HG03280 (cell line): ENCODE results near the gene HPCAL4.
A peak's percentile ranks its signal among the peaks of the same experiment; 100 is the strongest.

Source experiments
- ATAC-seq: cut with Tn5 transposase; IDR thresholded peaks from one replicate; pipeline ENCODE4 v1.9.1; 2021; ENCODE audit warnings: mild to moderate bottlenecking, moderate library complexity; ENCODE audit not compliant: unreplicated experiment

The HPCAL4 gene

GRCh38 chr1:39678889-39679288, 12.3 kb downstream of the HPCAL4 start:
- no peak for ATAC-seq

- no peak for ATAC-seq
These were observed 13.6 kb downstream of the HPCAL4 start for GRCh38 chr1:39677645-39678044.

GRCh38 chr1:39676948-39677548, 14.2 kb downstream of the HPCAL4 start:
- no peak for ATAC-seq

DNA sequence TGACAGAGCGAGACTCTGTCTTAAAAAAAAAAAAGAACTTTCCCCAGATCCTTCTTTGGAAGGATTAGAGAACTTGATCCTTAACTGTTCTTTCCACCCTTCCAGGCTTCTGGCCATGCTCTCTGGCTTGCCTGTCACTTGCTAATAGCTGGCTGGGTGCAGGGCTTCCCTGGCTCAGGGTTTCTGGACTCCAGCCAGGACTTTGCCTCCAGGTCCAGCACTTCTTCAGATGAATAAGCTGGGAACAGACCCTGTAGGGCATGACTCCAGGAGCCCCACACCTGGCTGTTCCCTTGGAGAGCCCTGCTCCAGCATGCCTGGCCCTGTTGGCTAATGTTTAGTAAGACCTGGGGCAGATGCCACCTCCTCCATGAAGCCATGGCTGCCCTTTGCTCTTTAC, 16.0 kb downstream of the HPCAL4 start:
- ATAC-seq: no peak

GRCh38 chr1:39673215-39673614, 18.0 kb downstream of the HPCAL4 start:
- ATAC-seq: no peak

DNA sequence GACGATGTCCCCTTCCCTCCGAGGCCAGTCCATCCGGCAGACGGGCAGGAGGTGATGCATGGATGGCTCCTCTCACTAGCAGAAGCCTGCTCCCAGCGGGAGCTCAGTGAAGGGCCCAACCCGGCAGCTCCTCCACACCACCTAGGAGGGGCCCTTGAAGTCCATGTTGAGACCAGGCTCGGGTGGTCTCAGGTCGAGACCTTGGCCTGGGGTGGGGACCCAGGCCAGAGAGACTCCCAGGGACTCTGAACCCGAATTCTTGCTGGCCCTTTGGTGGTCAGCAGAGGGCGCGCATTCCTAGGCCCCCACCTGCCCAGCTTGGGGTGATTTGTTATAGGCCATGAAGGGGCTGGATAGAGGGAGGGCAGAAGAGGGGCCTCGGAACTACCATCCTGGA, 18.7 kb downstream of the HPCAL4 start:
- no peak for ATAC-seq

DNA sequence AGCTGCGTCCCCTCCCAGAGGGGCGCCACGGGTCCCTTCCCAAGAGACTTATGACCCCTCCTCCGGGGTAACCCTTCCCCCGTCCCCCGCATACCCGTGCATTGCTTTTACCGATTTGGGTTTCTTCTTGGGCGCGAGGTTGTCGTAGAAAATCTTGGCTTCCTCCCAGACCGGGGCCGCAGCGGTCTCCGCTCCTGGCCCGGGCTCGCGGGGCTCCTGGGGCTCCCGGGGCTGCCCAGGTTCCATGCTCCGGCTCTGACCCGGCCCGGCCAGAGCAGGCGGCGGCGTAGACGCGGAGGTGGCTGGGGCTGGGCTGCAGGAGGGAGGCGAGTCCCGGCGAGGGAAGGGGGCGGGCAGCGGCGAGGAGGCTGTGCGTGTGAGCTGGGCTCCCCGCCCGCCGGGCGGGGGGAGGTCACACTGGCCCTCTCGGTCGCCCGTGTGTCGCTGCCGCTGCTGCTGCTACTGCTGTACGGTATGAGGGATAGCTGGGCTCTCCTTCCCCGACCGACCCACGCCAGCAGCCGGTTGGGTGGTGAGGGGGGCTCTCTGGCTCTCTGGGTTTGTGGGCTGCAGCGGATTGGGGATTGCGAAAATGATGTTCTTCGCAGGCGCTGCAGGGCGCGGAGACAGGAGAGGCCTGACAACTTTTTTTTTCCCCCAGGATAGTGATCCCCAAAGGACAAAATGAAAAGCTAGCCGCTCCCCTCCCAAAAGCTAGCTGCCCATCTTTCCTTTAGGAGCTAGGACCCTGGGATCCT, 19.3 kb downstream of the HPCAL4 start, which contains the start of gene NT5C1A:
NT5C1A (minus strand) TSS at position 315 of the 758 bp plus-strand sequence; CDS start at position 246, 69 bp downstream.
- ATAC-seq: no peak

GRCh38 chr1:39671433-39671792, 19.8 kb downstream of the HPCAL4 start:
- ATAC-seq: no peak

DNA sequence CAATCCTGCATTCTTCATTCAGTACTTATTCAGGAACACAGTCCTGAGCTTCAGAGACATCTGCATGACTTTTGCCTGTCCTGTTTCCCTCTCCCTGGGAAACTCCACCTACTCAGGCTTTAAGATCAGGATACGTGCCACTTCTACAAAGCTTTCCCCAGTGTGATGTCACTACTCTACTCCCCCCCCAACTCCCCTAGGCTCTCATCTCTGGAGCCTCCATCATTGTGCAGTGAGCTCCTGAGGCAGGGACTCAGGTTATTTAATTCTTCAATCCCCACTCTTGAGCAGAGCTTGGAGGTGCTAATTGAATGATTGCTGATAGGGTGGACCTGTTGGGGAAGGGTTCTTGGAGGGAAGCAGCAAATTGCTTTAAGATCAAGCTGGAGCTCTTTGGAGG, 20.5 kb downstream of the HPCAL4 start:
- no peak for ATAC-seq

GRCh38 chr1:39668894-39669293, 22.3 kb downstream of the HPCAL4 start:
- no peak for ATAC-seq

GRCh38 chr1:39668111-39668510, 23.1 kb downstream of the HPCAL4 start:
- no peak for ATAC-seq

GRCh38 chr1:39666772-39667171, 24.5 kb downstream of the HPCAL4 start:
- ATAC-seq: peak; percentile 80

DNA sequence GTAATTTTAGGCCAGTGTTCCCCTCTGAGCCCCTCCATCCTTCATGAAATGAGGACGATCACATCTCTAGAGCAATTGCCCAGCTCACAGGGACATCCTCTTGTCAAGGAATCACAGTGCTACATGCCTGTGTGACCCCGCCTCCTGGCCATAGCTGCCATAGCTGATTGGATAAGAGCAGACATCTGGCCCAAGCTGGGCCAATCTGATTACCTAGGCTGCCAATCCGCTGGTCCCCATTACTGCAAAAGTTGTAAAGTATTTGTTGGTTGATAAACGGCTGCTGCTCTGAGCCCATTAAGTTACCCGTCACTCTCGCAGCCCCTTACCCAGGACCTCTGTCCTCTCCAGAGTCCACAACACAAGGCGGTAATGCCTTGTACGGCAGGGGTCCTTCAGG, 27.7 kb downstream of the HPCAL4 start:
- no peak for ATAC-seq

DNA sequence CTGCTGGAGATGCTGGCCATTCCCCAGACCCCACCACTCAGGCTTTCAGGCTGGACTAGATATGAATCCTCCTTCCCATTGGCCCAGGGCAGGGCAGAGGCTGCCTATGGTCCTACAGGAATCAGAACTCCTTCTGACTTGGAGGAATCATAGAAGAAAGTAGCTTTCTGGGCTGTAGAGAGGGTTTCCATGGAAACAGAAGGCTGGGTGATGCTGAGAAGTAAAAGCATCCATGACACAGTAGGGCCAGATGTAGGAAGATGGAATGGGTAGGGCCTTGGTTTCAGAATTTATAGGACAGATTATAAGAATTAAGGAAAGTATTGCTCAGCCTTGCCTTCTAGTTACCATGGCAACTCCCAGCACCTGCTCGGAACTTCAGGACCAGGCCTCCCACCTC, 28.4 kb downstream of the HPCAL4 start:
- no peak for ATAC-seq

- no peak for ATAC-seq
These were observed 31.7 kb downstream of the HPCAL4 start for GRCh38 chr1:39659538-39659937.

GRCh38 chr1:39659110-39659509, 32.1 kb downstream of the HPCAL4 start:
- ATAC-seq: no peak

- ATAC-seq: no peak
These were observed 33.2 kb downstream of the HPCAL4 start for GRCh38 chr1:39657923-39658485.

GRCh38 chr1:39657402-39657801, 33.8 kb downstream of the HPCAL4 start:
- no peak for ATAC-seq

GRCh38 chr1:39656391-39656790, 34.8 kb downstream of the HPCAL4 start:
- no peak for ATAC-seq

DNA sequence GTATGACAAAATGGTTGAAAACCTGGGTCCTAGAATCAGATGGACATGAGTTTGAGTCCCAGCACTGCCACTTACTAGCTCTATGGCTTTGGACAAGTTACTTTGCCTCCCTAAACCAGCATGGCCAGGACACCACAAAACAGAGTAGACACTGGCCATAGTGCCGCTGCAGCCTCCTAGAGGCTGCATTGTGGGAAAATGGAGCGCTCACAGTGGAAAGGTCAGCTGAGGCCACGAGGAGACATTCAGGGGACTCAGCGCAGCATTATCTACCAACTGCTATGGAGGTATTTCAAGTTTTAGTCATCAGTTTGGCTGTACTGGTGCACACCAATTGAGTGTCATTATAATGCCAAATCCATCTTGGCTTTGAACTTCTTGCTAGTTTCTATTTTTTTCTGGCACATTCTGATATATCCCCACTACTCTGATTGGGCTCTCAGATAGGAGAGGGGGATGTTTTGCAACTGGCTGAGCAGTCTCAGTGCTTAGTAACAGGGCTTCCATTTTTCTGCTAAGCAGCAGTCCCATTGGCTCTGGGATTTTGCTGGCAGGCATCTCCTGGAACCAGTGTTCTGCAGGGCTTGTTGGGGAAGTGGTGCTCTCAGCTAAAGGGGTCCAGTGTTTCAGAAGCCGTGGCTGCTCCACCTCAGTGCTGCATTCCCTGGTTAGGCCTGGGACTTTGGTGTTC, 35.5 kb downstream of the HPCAL4 start:
- no peak for ATAC-seq

DNA sequence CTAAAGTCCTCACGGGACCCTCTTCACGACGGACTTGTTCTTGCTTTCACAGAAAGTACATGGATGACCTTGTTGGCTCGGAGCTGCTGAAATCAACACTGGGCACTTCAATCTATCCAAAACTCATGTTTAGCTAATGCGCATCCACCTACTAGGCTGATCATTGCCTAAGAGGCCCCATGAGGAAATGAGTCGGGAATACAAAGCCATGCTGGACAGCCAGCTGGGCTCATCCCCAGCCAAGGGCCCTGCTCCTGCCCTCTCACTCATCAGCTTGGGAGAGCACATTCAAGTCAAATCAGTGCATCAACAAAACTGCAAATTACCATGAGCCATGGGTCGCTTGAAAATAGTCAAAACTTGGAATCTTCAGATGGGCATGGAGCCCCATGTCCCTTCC, 36.9 kb downstream of the HPCAL4 start:
- no peak for ATAC-seq

GRCh38 chr1:39653546-39654031, 37.6 kb downstream of the HPCAL4 start:
- ATAC-seq: no peak
